ENCODE data around the gene SPAG5. TPM values are rescaled to one million over a fixed set of nuclear protein-coding genes. Genes with fewer than 3 reads are reported as not detected.

The SPAG5 gene
- total RNA-seq, 1 experiment from 2014 or later, result 113 TPM

DNA sequence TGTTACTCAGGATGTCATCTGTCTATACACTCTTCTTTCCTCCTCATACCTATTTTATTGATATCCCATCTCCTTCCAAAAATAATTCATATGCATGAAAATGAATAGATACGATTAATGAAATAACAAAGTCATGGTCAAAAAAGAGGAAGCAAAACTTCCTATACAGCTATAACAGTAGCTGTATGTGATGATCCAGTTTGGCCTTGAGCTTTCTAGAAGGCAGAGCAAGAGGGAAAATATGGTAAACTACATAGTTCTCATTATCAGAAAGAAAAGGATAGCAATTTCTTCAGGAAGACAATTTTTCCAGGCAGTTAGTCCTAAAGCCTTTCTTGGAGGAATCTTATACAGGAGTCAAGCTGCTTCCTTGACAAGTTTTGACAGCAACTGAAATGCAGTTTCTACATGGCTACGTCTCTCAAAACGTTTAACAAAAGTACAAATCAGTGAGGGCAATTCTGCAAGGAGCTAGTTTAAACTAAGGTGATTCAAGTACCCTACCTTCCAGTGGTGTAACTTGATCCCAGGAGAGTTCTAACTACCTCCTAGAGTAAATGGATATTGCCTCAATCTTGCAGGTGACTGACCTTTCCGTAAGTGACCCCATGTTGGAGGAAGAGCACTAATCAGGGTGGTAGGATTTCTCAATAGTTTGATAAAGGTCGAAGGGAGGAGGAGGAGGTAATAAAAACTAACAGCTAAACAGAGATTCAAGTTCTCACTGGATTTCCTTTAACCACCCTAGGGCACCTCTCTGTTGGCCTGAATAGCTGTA, 1.0 kb downstream of the SPAG5 start:
- H3K27ac Mint-ChIP-seq (ENCODE audit: unreplicated experiment), result peak overlapping the region; percentile 99
- H3K36me3 ChIP-seq (ENCODE audit: control insufficient read depth, insufficient read depth, low read length), result no peaks in the 10 kb centered on the region
- no peak for DNase-seq
- ChIA-PET POLR2A (interaction anchor here (0.5 to 2.0 kb wide), 3 partner anchors 26 to 122 kb away, joined by 6 to 7 read pairs (median 7); partner anchors contain the start of genes PIGS, PROCA1 and RPL23A), CTCF (interaction anchor here (0.7 kb wide), 1 partner anchor 131 kb away, joined by 3 read pairs; the partner anchor contains the start of gene NEK8)
- no peaks in the 10 kb centered on the region for H3K9me3 Mint-ChIP-seq (ENCODE audit: unreplicated experiment)
- no peaks in the 10 kb centered on the region for H3K9me3 ChIP-seq
- H3K4me3 Mint-ChIP-seq (ENCODE audit: unreplicated experiment), result peak overlapping the region; percentile 96
- H3K4me1 ChIP-seq, result peaks cover 6% of the 10 kb centered on the region
- intact Hi-C loops (cut with micrococcal nuclease; ENCODE audit: unreplicated experiment), result loop anchor here (2.0 to 10.0 kb wide), 2 partner anchors 21 to 47 kb away; partner anchors contain the start of genes ALDOC and BLTP2
- H3K27me3 ChIP-seq (replicated peaks; ENCODE audit: control insufficient read depth, insufficient read depth, low read length), result no peaks in the 10 kb centered on the region
- TF ChIP-seq, protein P1, sequence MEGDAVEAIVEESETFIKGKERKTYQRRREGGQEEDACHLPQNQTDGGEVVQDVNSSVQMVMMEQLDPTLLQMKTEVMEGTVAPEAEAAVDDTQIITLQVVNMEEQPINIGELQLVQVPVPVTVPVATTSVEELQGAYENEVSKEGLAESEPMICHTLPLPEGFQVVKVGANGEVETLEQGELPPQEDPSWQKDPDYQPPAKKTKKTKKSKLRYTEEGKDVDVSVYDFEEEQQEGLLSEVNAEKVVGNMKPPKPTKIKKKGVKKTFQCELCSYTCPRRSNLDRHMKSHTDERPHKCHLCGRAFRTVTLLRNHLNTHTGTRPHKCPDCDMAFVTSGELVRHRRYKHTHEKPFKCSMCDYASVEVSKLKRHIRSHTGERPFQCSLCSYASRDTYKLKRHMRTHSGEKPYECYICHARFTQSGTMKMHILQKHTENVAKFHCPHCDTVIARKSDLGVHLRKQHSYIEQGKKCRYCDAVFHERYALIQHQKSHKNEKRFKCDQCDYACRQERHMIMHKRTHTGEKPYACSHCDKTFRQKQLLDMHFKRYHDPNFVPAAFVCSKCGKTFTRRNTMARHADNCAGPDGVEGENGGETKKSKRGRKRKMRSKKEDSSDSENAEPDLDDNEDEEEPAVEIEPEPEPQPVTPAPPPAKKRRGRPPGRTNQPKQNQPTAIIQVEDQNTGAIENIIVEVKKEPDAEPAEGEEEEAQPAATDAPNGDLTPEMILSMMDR (IDR thresholded peaks at IDR 0.05; ENCODE audit: insufficient read depth in 1 of 2, low read depth in 1 of 2, low read length in 1 of 2, severe bottlenecking in 1 of 2, unreplicated experiment in 1 of 2), result no peak
- peaks cover 47% of the 10 kb centered on the region for H3K36me3 Mint-ChIP-seq (ENCODE audit: insufficient read depth, unreplicated experiment)
- H3K27me3 Mint-ChIP-seq (ENCODE audit: insufficient read depth, unreplicated experiment), result no peaks in the 10 kb centered on the region
- BruUV-seq (replicated peaks), result no TSS peak
- H3K4me3 ChIP-seq (ENCODE audit: low read depth, low read length), result peak overlapping the region; percentile 86
- H3K4me1 Mint-ChIP-seq (ENCODE audit: low read depth, unreplicated experiment), result peaks cover 15% of the 10 kb centered on the region

DNA sequence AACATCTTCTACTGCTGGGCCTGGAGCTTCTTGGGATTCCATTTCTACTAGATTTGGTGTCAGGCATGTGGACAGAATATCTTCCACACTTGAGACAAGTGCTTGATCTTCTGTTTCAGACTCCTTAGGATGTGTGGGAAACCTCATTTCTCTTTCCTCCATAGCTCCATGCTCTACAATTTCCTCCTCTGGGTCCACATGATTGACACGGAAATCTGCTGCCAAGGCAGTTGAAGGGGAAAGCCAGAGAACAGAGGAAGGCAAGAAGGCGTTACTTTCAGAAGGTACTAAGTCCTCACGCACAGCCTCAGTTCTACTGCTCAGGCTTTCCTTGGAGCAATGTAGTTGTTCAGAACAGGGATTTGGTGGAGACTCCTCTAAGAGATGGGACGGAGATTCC, 6.6 kb downstream of the SPAG5 start:
- Mint-ChIP-seq H3K4me1 (ENCODE audit: low read depth, unreplicated experiment) (peaks cover under 1% of the 10 kb centered on the region), H3K4me3 (ENCODE audit: unreplicated experiment) (no peak overlapping the region), H3K36me3 (ENCODE audit: insufficient read depth, unreplicated experiment) (peaks cover 62% of the 10 kb centered on the region), H3K9me3 (ENCODE audit: unreplicated experiment) (no peaks in the 10 kb centered on the region), H3K27ac (ENCODE audit: unreplicated experiment) (no peak overlapping the region), H3K27me3 (ENCODE audit: insufficient read depth, unreplicated experiment) (no peaks in the 10 kb centered on the region)
- H3K36me3 ChIP-seq (ENCODE audit: control insufficient read depth, insufficient read depth, low read length), result peaks cover 5% of the 10 kb centered on the region
- CTCF ChIA-PET, result interaction anchor here (0.5 kb wide), 1 partner anchor 33 kb away, joined by 3 read pairs; no protein-coding TSS in a partner anchor
- H3K4me1 ChIP-seq, result no peaks in the 10 kb centered on the region
- intact Hi-C loops (cut with micrococcal nuclease; ENCODE audit: unreplicated experiment), result loop anchor here (10.0 kb wide), 1 partner anchor 53 kb away; the partner anchor contains the start of gene BLTP2
- peak in 1 of 2 experiments; percentile 11 for DNase-seq
- no peaks in the 10 kb centered on the region for H3K27me3 ChIP-seq (replicated peaks; ENCODE audit: control insufficient read depth, insufficient read depth, low read length)
- BruUV-seq (replicated peaks), result TSS peak; percentile 1
- POLR2A ChIA-PET, result no interaction called here
- TF ChIP-seq, protein P1 (IDR thresholded peaks at IDR 0.05; ENCODE audit: insufficient read depth in 1 of 2, low read depth in 1 of 2, low read length in 1 of 2, severe bottlenecking in 1 of 2, unreplicated experiment in 1 of 2), result no peak
- H3K9me3 ChIP-seq, result no peaks in the 10 kb centered on the region
- no peak overlapping the region for H3K4me3 ChIP-seq (ENCODE audit: low read depth, low read length)

DNA sequence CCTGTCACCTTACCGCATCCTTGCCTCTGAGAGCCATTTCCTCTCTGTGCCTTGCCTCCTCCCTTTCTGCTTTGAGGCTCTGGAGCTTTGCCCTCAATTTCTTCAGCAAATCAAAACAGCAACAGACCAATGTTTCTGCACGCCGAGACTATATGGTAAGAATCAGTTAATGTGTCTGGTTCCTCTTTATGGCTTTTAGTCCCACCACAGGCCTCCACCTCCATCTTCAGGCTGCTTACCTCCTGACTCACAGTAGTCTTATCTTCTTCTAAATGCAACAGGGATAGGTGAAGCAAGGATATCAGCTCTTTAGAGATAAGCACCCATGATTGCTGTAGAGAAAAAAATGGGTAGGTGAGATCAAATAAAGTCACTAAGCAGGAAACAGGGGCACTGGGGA, 13.0 kb downstream of the SPAG5 start:
- H3K27me3 ChIP-seq (replicated peaks; ENCODE audit: control insufficient read depth, insufficient read depth, low read length), result no peaks in the 10 kb centered on the region
- BruUV-seq (replicated peaks), result no TSS peak
- no peak overlapping the region for H3K4me3 ChIP-seq (ENCODE audit: low read depth, low read length)
- ChIA-PET CTCF (no interaction called here), POLR2A (interaction anchor here (1.0 kb wide), 2 partner anchors 9 to 25 kb away, joined by 3 to 4 read pairs; partner anchors contain the start of gene ALDOC)
- peak overlapping the region; percentile 43 for H3K27ac Mint-ChIP-seq (ENCODE audit: unreplicated experiment)
- H3K4me1 Mint-ChIP-seq (ENCODE audit: low read depth, unreplicated experiment), result peaks cover 6% of the 10 kb centered on the region
- peak in 1 of 2 experiments; percentile 30 for DNase-seq
- peaks cover 45% of the 10 kb centered on the region for H3K36me3 Mint-ChIP-seq (ENCODE audit: insufficient read depth, unreplicated experiment)
- TF ChIP-seq, protein P1 (IDR thresholded peaks at IDR 0.05; ENCODE audit: insufficient read depth in 1 of 2, low read depth in 1 of 2, low read length in 1 of 2, severe bottlenecking in 1 of 2, unreplicated experiment in 1 of 2), result no peak
- H3K4me3 Mint-ChIP-seq (ENCODE audit: unreplicated experiment), result no peak overlapping the region
- no peaks in the 10 kb centered on the region for H3K9me3 ChIP-seq
- intact Hi-C loops (cut with micrococcal nuclease; ENCODE audit: unreplicated experiment), result no loop called here
- H3K36me3 ChIP-seq (ENCODE audit: control insufficient read depth, insufficient read depth, low read length), result peaks cover 12% of the 10 kb centered on the region
- H3K9me3 Mint-ChIP-seq (ENCODE audit: unreplicated experiment), result no peaks in the 10 kb centered on the region
- H3K27me3 Mint-ChIP-seq (ENCODE audit: insufficient read depth, unreplicated experiment), result no peaks in the 10 kb centered on the region
- H3K4me1 ChIP-seq, result no peaks in the 10 kb centered on the region

All from Caco-2 (cell line).